ENCODE data around the gene ADAM17. TPM values are rescaled to one million over a fixed set of nuclear protein-coding genes. Genes with fewer than 3 reads are reported as not detected.
"Not testable (repeated sequence)": the region's sequence is repeated elsewhere in the genome, so short reads cannot be mapped to it uniquely, and the experiment has no call there.

Gene ADAM17
- total RNA-seq, 1 experiment from 2014 or later: 38.3 TPM

GRCh38 chr2:9570182-9571060 lies 14.8 kb upstream of the ADAM17 start:
- DNase-seq (ENCODE audit: low read depth): no peak

- peak; percentile 95 for DNase-seq (ENCODE audit: low read depth)
These were observed 10.0 kb upstream of the ADAM17 start for GRCh38 chr2:9565436-9566153.

- no peak for DNase-seq (ENCODE audit: low read depth)
These were observed 5.0 kb upstream of the ADAM17 start for GRCh38 chr2:9560628-9561027.

GRCh38 chr2:9558948-9559381 lies 3.3 kb upstream of the ADAM17 start:
- peak; percentile 74 for DNase-seq (ENCODE audit: low read depth)

- no peak for DNase-seq (ENCODE audit: low read depth)
These were observed 602 bp upstream of the ADAM17 start for GRCh38 chr2:9556121-9556743.

- DNase-seq (ENCODE audit: low read depth): peak; percentile 73
These were observed 721 bp downstream of the ADAM17 start for GRCh38 chr2:9554921-9555296.

GRCh38 chr2:9552219-9553178 lies 3.1 kb downstream of the ADAM17 start:
- peak; percentile 68 for DNase-seq (ENCODE audit: low read depth)

GRCh38 chr2:9550859-9551391 lies 4.7 kb downstream of the ADAM17 start:
- not testable (repeated sequence) for DNase-seq (ENCODE audit: low read depth)

GRCh38 chr2:9549420-9549819 lies 6.2 kb downstream of the ADAM17 start:
- no peak for DNase-seq (ENCODE audit: low read depth)

- DNase-seq (ENCODE audit: low read depth): no peak
These were observed 7.1 kb downstream of the ADAM17 start for GRCh38 chr2:9548506-9548905.

- DNase-seq (ENCODE audit: low read depth): peak; percentile 48
These were observed 8.2 kb downstream of the ADAM17 start for GRCh38 chr2:9547262-9547991.

GRCh38 chr2:9545502-9545901 lies 10.1 kb downstream of the ADAM17 start:
- no peak for DNase-seq (ENCODE audit: low read depth)

GRCh38 chr2:9543557-9543956 lies 12.1 kb downstream of the ADAM17 start:
- DNase-seq (ENCODE audit: low read depth): no peak

GRCh38 chr2:9539531-9539930 lies 16.1 kb downstream of the ADAM17 start:
- no peak for DNase-seq (ENCODE audit: low read depth)

- DNase-seq (ENCODE audit: low read depth): peak; percentile 59
These were observed 17.6 kb downstream of the ADAM17 start for GRCh38 chr2:9538000-9538507.

- no peak for DNase-seq (ENCODE audit: low read depth)
These were observed 19.1 kb downstream of the ADAM17 start for GRCh38 chr2:9536504-9536903.

- DNase-seq (ENCODE audit: low read depth): no peak
These were observed 20.5 kb downstream of the ADAM17 start for GRCh38 chr2:9535177-9535576.

- no peak for DNase-seq (ENCODE audit: low read depth)
These were observed 22.0 kb downstream of the ADAM17 start for GRCh38 chr2:9533663-9534062.

- DNase-seq (ENCODE audit: low read depth): no peak
These were observed 23.2 kb downstream of the ADAM17 start for GRCh38 chr2:9532421-9532820.

All from HT1080 (cell line).